GM12865 (cell line): ENCODE data around the gene FAM47E.
"Not testable (repeated sequence)": the region's sequence is repeated elsewhere in the genome, so short reads cannot be mapped to it uniquely, and the experiment has no call there.

Source experiments
- DNase-seq: peaks from one replicate; pipeline ENCODE4 v3.0.0; 2010; ENCODE audit warnings: low read depth
- H3K4me3 ChIP-seq: 2 replicates; pipeline ENCODE4 v1.5.1; 2011; ENCODE audit warnings: mild to moderate bottlenecking, low read depth, low read length, control low read depth
- TF ChIP-seq, protein P1 (sequence below): IDR thresholded peaks from 2 replicates; pipeline ENCODE4 v1.5.1; 2011; ENCODE audit warnings: low read length, control low read depth, low read depth, inconsistent platforms; ENCODE audit not compliant: insufficient read depth; ENCODE audit errors: missing control alignments

Gene FAM47E

DNA sequence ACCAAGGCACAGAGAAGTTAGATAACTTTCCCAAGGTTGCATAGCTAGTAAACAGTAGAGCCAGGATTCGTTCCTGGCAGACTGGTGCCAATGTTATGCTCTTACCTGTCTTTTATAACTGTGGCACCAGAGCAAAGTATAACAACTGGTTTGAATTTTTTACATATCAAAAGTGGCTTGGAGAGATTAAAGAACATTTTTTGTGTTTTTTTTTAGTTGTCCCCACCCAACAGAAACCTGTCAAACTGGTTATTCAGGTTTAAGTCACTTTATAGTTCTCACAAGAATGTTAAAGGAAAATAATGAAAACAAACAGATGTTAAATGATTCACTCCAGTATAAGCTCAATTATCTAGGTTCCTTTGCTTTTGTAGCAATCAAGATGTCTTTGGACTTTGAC, 15.6 kb upstream of the FAM47E start:
- TF ChIP-seq, protein P1, sequence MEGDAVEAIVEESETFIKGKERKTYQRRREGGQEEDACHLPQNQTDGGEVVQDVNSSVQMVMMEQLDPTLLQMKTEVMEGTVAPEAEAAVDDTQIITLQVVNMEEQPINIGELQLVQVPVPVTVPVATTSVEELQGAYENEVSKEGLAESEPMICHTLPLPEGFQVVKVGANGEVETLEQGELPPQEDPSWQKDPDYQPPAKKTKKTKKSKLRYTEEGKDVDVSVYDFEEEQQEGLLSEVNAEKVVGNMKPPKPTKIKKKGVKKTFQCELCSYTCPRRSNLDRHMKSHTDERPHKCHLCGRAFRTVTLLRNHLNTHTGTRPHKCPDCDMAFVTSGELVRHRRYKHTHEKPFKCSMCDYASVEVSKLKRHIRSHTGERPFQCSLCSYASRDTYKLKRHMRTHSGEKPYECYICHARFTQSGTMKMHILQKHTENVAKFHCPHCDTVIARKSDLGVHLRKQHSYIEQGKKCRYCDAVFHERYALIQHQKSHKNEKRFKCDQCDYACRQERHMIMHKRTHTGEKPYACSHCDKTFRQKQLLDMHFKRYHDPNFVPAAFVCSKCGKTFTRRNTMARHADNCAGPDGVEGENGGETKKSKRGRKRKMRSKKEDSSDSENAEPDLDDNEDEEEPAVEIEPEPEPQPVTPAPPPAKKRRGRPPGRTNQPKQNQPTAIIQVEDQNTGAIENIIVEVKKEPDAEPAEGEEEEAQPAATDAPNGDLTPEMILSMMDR = no peak
- DNase-seq = no peak
- no peak overlapping the region for H3K4me3 ChIP-seq

GRCh38 chr4:76238236-76238635, 13.3 kb upstream of the FAM47E start:
- no peak overlapping the region for H3K4me3 ChIP-seq
- TF ChIP-seq, protein P1 = no peak
- no peak for DNase-seq

- no peak for DNase-seq
- no peak overlapping the region for H3K4me3 ChIP-seq
- TF ChIP-seq, protein P1 = no peak
Measured at GRCh38 chr4:76238701-76239100, 12.8 kb upstream of the FAM47E start.

DNA sequence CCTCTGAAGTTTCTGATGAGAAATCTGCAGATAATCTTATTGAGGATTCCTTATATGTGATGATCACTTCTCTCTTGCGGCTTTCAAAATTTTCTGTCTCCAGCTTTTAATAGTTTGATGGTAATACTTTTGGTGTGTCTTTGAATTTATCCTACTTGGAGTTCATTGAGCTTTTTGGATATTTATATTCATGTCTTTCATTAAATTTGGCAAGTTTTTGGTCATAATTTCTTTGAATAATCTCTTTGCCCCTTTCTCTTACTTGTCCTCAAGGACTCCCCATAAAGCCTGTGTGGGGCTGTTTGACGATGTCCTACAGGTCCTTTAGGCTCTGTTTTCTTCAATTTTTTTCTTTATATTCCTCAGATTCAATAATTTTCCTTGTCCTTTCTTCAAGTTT, 11.3 kb upstream of the FAM47E start:
- no peak overlapping the region for H3K4me3 ChIP-seq

DNA sequence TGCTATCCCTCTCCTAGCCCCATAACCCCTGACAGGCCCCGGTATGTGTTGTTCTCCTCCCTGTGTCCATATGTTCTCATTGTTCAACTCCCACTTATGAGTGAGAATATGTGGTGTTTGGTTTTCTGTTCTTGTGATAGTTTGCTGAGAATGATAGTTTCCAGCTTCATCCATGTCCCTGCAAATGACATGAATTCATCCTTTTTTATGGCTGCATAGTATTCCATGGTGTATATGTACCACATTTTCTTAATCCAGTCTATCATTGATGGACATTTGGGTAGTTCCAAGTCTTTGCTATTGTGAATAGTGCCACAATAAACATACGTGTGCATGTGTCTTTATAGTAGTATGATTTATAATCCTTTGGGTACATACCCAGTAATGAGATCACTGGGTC, 7.6 kb upstream of the FAM47E start:
- H3K4me3 ChIP-seq, DNase-seq: not testable (repeated sequence)

More for the DNA sequence above, 11.3 kb upstream of the FAM47E start:
- no peak for DNase-seq
- TF ChIP-seq, protein P1 = no peak

DNA sequence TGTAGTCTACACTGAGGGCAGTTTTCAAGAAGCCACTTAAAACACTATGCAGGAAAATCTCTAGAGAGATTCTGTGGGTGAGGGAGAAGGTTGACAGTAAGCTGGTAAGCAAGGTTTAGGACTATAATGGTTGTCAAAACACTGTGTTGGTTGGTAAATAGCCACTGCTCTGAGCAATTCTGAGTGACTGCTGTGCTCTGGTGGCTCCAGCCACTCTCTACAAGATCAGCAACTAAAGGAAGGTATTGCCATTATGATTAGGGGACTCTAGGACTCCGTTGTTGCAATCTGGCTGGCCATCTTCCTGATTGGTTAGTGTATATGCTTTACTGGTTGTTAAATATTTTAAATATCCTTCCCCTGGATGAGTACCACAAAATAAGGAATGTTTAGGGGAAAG, 5.5 kb upstream of the FAM47E start:
- H3K4me3 ChIP-seq = no peak overlapping the region
- DNase-seq = peak; percentile 11
- TF ChIP-seq, protein P1 = no peak

DNA sequence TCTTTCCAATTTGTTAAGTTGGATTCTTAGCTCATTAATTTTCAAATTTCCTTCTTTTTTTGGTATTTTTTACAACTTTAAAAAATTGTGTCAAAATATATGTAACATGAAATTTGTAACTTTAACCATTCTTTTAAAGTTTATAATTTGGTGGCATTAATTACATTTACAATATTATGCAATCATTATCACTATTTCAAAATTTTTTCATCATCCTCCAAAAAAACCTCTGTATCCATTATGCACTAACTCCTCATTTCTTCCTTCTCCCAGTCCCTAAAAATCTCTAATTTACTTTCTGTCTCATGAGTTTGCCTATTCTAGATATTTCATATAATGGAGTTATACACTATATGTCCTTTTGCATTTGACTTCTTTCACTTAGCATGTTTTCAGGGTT, 4.7 kb upstream of the FAM47E start:
- H3K4me3 ChIP-seq = no peak overlapping the region
- DNase-seq = no peak
- TF ChIP-seq, protein P1 = no peak
